Mucosa of rectum (tissue), 2 donors: ENCODE measurements around the gene TM9SF1.

Experiments used
- H3K27ac ChIP-seq, 2 donors: one replicate each; pipeline ENCODE4 v1.7.0; 2013; ENCODE audit warnings: inconsistent platforms in 2 of 2, low read depth in 2 of 2, low read length in 2 of 2
- H3K27me3 ChIP-seq, 2 donors: one replicate each; pipeline ENCODE4 v1.7.0; 2013; ENCODE audit warnings: low read length in 2 of 2; ENCODE audit not compliant: control insufficient read depth in 2 of 2, insufficient read depth in 2 of 2
- H3K36me3 ChIP-seq, 2 donors: one replicate each; pipeline ENCODE4 v1.7.0; 2013; ENCODE audit warnings: low read length in 2 of 2; ENCODE audit not compliant: control insufficient read depth in 2 of 2, insufficient read depth in 2 of 2
- H3K4me1 ChIP-seq, 2 donors: one replicate each; pipeline ENCODE4 v1.7.0; 2013; ENCODE audit warnings: low read length in 2 of 2, mild to moderate bottlenecking in 1 of 2; ENCODE audit not compliant: control insufficient read depth in 2 of 2, insufficient read depth in 2 of 2
- H3K4me3 ChIP-seq, 2 donors: one replicate each; pipeline ENCODE4 v1.7.0; 2013; ENCODE audit warnings: low read length in 2 of 2
- H3K9ac ChIP-seq, 2 donors: one replicate each; pipeline ENCODE4 v1.7.0; 2013; ENCODE audit warnings: low read length in 2 of 2, low read depth in 1 of 2, mild to moderate bottlenecking in 1 of 2
- H3K9me3 ChIP-seq, 2 donors: one replicate each; pipeline ENCODE4 v1.7.0; 2013; ENCODE audit warnings: low read length in 2 of 2; ENCODE audit not compliant: control insufficient read depth in 2 of 2
- donor health status: healthy.
- donor health status: Normal muscosa, but diverticular disease.

TM9SF1 gene

DNA sequence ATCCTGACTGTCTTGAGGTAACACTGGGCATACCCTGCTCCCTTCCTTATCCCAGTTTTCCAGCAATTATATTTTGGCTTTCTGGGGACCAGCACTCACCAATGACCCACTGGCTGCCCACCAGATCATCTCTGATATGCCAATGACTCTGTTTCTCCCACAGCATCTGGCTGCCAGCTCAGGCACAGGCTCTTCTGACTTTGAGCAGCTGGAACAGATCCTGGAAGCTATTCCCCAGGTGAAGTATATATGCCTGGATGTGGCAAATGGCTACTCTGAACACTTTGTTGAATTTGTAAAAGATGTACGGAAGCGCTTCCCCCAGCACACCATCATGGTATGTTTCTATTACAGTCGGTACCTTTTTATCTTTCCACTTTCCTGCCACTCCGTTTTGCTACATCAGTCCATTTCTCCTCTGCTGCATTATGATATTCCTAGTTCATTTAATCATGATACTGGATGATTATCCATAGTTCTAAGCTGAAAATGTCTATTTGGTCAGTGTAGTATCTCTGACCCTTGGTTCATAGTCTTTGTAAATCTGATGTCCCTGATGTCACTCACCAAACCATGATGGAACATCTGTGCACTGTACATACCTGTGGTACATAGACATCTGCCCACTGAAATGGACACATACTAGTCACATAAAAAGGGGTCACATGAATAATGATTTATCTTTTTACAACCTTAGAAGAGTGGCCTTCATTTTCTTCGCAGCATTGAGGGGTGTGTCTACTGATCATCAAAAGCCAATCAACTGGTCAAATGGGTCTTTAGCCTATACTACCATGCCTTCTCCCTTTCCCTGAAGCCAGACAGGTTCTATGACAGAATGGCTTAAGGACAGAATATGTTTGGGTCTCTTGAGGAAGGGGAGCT is 40.8 kb upstream of the TM9SF1 start:
- Histone ChIP-seq H3K36me3 (peaks cover 52 to 59% of the 10 kb centered on the region in 2 donors), H3K9me3 (no peaks in the 10 kb centered on the region), H3K4me3 (no peak overlapping the region), H3K9ac (no peak overlapping the region), H3K27ac (no peak overlapping the region), H3K27me3 (no peaks in the 10 kb centered on the region), H3K4me1 (peaks cover 28 to 30% of the 10 kb centered on the region in 2 donors)

DNA sequence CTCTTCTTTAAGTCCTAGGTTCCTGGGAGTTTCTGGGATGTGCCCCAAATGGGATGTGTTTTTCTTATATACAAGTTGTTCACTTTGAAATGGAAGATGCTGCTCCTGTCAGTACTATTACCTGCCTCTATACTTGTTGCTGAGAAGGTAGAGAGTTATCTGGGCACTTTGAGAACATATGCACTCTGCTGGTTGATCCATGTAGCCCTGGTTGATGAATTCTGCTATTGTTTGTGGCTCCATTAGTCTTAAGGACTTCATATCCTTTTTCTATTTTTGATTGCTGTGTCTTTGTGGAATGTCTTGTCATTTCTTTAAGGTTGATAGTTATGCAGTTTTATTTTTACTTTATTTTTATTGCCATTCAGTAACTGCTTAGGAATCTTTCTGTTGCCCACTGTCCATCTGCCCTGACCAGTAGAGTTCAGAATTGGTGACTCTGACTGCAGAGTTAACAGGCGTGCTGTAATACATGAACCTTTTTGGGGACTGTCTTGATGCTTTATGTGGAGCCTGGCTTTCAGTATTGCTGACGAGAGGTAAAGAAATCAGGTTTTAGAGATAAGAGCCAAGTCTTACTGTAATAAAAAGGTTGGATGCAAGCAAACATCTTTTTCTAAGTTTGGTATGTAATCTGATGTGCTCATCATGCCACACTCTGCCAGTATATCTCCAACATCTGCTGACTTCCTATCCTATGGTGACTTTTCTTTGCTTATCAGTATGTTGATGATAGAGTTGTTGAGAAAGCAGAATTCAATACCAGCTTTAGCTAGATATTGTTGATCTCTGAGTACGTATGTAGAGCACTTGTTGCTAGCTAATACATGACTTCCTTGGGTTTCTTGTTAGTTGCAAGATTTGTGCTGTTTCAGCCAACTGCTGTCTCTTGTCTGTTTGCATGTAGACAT is 39.1 kb upstream of the TM9SF1 start:
- Histone ChIP-seq H3K27ac (no peak overlapping the region), H3K4me3 (no peak overlapping the region), H3K27me3 (no peaks in the 10 kb centered on the region), H3K9ac (no peak overlapping the region), H3K9me3 (no peaks in the 10 kb centered on the region), H3K36me3 (peaks cover 36 to 42% of the 10 kb centered on the region in 2 donors), H3K4me1 (peaks cover 18 to 22% of the 10 kb centered on the region in 2 donors)

- Histone ChIP-seq H3K4me3 (peak overlapping the region; percentile 98), H3K9ac (no peak overlapping the region)
Measured at GRCh38 chr14:24233538-24233866, 38.3 kb upstream of the TM9SF1 start.

DNA sequence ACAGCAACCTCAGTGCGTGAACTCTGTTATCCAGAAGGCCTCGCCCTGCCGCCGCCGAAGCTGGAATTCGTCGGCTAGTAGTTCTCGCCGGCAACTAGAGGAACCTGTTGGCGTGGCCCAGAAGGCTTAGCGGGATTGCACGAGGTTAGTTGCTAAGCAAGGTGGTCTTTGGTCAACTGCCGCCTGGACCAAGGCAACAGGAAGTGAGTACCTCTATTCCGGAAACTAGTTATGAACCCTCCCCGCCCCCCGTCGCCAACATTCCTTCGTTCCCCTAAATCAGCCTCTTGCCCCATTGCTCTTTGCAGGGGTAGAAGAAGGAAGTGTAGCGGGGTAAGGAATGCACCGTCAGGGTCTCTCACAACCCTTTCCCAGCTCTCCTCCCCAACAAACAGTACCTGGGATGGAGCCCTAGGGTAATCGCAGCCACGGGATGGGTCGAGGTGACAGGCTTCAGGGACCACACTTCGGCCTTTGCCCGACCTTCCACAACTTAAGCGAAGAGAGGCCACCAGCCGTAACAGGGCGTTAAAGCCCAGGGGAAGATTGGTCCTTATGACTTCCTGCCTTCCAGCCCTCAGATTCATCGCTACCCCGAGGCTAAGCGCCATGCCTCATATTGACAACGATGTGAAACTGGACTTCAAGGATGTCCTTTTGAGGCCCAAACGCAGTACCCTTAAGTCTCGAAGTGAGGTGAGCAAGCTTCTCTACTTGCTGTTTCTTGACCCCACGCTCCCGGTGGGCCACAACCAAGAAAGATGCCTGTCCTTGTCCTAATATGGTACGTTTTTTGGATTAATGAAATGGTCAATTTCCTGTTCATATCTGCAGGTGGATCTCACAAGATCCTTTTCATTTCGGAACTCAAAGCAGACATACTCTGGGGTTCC is 37.6 kb upstream of the TM9SF1 start, which contains the start of gene GMPR2:
Gene GMPR2 (plus strand): TSS at position 285 of the 893 bp plus-strand sequence. CDS start 325 bp downstream, at position 610.
- Histone ChIP-seq H3K9me3 (no peaks in the 10 kb centered on the region), H3K36me3 (peaks cover 27 to 32% of the 10 kb centered on the region in 2 donors), H3K9ac (peak within 1 kb of the TSS; percentile 59 to 96), H3K27ac (peak within 1 kb of the TSS; percentile 90 to 93), H3K4me3 (peak within 1 kb of the TSS; percentile 98), H3K27me3 (no peaks in the 10 kb centered on the region), H3K4me1 (peaks cover 18 to 19% of the 10 kb centered on the region in 2 donors)

More at GRCh38 chr14:24233538-24233866, 38.3 kb upstream of the TM9SF1 start:
- no peaks in the 10 kb centered on the region for H3K27me3 ChIP-seq
- peak overlapping the region in 1 of 2 donors; percentile 90 for H3K27ac ChIP-seq
- no peaks in the 10 kb centered on the region for H3K9me3 ChIP-seq
- peaks cover 18 to 20% of the 10 kb centered on the region in 2 donors for H3K4me1 ChIP-seq
- peaks cover 33 to 34% of the 10 kb centered on the region in 2 donors for H3K36me3 ChIP-seq

GRCh38 chr14:24232121-24232644 is 36.9 kb upstream of the TM9SF1 start, which contains the start of gene NEDD8:
NEDD8 (minus strand) TSS chr14:24232367; CDS start chr14:24232267, 100 bp downstream.
- no peaks in the 10 kb centered on the region for H3K27me3 ChIP-seq
- H3K9ac ChIP-seq = peak within 1 kb of the TSS; percentile 59 to 96
- H3K4me3 ChIP-seq = peak within 1 kb of the TSS; percentile 98
- H3K9me3 ChIP-seq = no peaks in the 10 kb centered on the region
- peaks cover 18 to 19% of the 10 kb centered on the region in 2 donors for H3K4me1 ChIP-seq
- H3K36me3 ChIP-seq = peaks cover 20 to 28% of the 10 kb centered on the region in 2 donors
- H3K27ac ChIP-seq = peak within 1 kb of the TSS; percentile 90 to 93

DNA sequence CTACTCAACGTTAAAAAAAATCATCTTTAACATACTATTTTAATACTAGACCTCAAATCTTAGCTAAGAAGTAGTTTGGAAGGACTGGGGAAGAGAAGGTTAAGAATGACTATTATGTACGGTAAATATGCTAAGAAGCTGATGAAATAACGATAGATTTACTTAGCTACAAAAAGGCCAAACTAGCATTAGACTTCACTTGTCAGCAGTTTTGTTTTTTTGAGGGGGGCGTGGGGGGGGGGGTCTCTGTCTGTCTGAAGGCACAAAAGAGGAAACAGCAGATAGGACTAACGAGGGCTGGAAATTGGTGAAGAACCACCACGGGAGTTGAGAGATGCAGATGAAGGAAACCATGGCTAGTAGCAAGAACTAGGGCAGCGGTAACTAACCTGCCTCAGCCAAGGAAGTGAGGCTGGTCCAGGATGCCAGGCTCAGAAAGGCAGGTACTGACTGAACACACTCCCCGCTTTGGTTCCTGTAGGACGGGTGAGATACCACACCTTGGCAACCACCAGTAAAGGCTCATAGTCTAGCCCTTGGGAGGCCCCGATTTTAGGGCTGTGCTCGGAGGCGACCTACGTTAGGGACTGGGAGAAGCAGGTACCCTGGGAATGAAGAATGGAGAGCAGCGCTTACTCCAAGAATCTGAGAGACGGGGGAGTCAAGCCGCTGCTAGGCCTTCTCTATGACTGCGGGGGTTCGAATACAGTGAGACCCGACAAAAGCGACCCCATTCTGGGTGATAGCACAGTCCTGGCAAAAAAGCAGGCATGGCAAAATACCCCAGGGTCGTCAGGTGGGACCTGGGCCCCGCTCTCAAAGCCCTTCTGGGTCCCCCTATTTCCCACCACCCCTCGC is 36.3 kb upstream of the TM9SF1 start:
- H3K4me3 ChIP-seq = peak overlapping the region; percentile 98
- peak overlapping the region; percentile 90 to 93 for H3K27ac ChIP-seq
- no peaks in the 10 kb centered on the region for H3K27me3 ChIP-seq
- peaks cover 18 to 19% of the 10 kb centered on the region in 2 donors for H3K4me1 ChIP-seq
- H3K36me3 ChIP-seq = peaks cover 14 to 24% of the 10 kb centered on the region in 2 donors
- no peaks in the 10 kb centered on the region for H3K9me3 ChIP-seq
- peak overlapping the region; percentile 59 to 96 for H3K9ac ChIP-seq

DNA sequence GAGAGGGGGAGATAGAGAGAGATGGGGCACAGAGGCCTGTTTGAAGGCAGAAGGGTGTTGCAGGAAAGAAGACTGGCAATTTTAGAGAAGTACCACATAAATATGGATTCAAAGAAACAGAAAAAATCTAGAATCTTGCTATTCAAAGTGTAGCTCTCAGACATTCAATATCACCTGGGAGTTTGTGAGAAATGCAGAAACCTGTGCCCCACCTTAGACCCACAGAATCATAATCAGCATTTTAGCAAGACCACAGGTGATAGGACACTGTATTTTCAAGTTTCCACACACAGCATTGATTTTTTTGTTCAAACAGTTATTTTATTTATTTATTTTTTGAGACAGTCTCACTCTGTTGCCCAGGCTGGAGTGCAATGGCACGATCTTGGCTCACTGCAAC is 33.7 kb upstream of the TM9SF1 start:
- H3K9me3 ChIP-seq = no peaks in the 10 kb centered on the region
- H3K27ac ChIP-seq = no peak overlapping the region
- no peak overlapping the region for H3K9ac ChIP-seq
- H3K4me1 ChIP-seq = peaks cover 16 to 19% of the 10 kb centered on the region in 2 donors
- no peaks in the 10 kb centered on the region for H3K27me3 ChIP-seq
- no peak overlapping the region for H3K4me3 ChIP-seq
- peaks cover 0 to 10% of the 10 kb centered on the region in 2 donors for H3K36me3 ChIP-seq

GRCh38 chr14:24226473-24226872 is 31.2 kb upstream of the TM9SF1 start:
- Histone ChIP-seq H3K27ac (no peak overlapping the region), H3K9me3 (no peaks in the 10 kb centered on the region), H3K27me3 (no peaks in the 10 kb centered on the region), H3K4me1 (peaks cover 4 to 7% of the 10 kb centered on the region in 2 donors), H3K4me3 (no peak overlapping the region), H3K36me3 (peaks cover 0 to 10% of the 10 kb centered on the region in 2 donors), H3K9ac (no peak overlapping the region)
